ENCODE measurements around the gene SLC3A2.

SLC3A2 gene

DNA sequence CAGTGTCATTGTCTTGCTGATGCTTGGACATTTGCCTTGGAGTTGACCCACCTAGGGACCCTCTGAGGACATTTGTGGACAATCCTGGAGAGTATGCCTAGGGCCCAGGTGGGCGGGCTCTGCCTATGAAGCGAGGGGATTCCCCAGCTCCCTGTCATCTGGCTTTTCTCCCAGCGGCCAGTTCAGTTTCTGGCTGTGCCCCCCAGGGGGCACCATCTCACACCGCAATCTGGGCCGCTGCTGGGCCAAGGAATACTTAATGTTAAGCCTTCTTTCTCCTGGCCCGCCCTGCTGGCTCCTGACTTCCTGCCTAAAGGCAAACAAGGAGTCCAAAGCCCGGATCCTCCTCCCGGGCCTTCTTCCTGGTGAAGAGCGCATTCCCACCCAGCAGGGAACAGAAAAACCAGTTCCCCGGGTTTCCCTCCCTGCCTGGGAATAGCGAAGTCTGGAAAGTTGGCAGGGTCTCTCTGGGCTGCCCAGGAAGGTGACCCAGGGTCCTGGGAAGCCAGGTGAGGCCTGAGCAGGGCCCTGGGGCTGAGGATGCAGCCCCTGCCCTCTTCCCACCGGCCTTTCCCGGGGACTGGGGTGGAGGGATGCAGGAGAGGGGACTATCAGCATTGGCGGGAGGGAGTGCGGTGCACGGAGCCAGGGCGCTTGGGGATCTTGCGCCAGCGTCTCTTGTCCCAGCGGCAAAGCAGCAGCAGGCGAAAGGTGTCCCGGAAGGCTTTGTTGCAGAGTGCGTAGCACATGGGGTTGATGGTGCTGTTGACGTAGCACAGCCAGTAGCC lies 28.6 kb downstream of the SLC3A2 start:
- DNase-seq (ENCODE audit: low read depth in 3 of 3, low spot score in 1 of 3), result no peak

DNA sequence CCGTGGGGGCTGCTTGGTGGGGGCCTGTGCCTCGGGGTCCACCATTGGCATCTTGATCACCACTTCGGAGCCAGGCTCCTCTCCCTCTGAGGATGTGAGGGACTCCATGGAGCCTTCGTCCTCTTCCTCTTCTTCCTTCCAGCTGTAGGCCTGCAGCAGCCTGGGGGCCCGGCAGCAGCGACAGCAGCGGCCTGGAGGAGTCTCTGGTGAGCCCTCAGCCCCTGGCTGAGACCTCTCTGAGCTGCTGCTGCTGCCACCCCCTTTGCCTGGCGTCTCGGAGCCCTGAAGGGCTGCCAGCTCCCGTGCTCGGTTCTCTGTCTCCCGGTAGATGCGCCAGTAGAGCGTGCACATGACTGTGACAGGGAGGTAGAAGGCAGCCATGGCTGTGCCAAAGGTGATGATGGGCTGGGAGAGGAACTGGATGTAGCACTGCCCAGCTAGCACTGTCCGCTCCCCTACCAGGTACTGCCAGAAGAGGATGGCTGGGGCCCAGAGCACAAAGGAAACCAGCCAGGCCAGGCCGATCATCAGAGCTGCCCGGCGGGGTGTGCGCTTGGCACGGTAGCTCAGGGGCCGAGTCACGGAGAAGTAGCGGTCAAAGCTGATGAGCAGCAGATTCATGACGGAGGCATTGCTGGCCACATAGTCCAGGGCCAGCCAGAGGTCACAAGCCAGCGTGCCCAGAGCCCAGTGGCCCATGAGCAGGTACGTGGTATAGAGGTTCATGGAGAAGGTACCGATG lies 29.6 kb downstream of the SLC3A2 start:
- DNase-seq (ENCODE audit: low read depth in 3 of 3, low spot score in 1 of 3), result no peak

DNA sequence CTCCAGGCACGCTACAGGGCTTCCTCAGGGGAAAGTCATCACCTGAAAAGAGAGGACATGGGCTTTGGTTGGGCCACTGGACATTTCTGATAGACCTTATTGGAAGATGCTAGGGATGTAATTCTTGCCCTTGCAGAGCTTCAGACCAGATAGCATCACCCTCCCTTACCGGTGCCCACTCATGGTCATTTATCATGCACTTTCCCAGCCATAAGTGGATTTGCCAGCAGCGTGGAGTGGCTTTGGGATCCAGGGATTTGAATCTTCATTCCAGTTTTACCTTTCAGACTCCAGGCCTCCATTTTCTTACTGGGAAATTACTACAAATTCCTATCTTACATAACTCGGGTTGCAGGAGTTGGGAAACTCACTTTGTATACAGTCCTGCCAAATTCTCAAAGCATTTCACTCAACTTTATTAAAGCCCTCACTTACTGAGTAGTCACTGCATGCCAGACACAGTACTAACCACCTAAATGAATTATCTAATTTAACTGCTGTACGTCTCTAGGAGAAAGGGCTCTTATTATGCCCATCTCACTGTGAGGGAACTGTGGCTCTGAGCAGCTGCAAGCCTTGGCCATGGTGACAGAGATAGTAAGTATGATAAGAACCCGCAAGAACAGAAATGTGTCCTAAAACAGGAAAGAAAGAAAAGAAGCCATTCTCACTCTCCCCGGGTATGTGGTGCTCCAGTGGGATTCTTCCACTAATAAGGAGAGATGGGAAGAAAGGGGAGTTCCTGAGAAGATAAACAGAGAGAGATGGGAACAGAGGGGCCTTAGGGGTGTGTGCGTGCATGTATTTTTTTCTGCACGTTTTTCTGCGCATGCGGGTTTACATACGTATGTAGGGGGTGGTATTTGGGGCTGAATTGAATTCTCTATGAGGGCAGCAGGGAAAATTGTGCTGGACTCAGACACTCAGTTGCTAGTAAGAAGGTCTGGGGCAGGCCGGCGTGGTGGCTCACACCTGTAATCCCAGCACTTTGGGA lies 30.7 kb downstream of the SLC3A2 start:
- DNase-seq (ENCODE audit: low read depth in 3 of 3, low spot score in 1 of 3), result no peak

DNA sequence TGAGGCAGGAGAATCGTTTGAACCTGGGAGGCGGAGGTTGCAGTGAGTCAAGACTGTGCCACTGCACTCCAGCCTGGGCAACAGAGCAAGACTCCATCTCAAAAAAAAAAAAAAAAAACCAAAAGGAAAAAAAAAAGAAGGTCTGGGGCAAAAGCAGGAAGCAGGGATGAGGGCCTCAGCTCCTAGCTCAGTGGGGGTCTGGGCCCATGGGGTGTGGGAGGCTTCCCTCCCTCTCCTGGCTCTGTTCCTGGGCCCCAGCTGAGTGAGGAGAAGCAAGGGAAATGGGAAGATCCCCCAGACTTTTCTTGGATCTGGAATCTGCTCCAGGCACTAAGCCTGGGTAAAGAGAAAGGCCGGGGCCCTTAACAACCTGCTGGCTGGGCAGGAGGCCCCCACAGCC lies 31.6 kb downstream of the SLC3A2 start:
- DNase-seq (ENCODE audit: low read depth in 3 of 3, low spot score in 1 of 3), result no peak

DNA sequence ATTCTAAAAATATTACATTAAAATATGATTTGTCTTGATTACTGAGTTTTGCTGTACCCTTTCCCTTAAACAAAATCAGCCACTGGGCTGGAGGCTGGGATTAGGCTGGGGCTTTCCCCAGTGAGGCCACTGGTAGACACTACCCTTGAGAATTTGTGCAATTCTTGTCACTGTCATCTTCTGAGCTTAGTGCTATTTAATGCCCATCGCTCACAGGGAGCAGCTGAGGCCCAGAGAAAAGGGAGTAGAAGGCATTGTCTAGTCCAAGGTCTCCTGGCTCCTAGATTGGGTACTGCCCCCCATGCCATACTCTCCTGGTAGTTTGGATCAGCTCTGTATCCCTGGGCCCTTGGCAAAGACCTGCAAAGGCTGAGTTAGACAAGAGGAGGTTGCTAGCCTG lies 33.7 kb downstream of the SLC3A2 start:
- no peak for DNase-seq (ENCODE audit: low read depth in 3 of 3, low spot score in 1 of 3)

DNA sequence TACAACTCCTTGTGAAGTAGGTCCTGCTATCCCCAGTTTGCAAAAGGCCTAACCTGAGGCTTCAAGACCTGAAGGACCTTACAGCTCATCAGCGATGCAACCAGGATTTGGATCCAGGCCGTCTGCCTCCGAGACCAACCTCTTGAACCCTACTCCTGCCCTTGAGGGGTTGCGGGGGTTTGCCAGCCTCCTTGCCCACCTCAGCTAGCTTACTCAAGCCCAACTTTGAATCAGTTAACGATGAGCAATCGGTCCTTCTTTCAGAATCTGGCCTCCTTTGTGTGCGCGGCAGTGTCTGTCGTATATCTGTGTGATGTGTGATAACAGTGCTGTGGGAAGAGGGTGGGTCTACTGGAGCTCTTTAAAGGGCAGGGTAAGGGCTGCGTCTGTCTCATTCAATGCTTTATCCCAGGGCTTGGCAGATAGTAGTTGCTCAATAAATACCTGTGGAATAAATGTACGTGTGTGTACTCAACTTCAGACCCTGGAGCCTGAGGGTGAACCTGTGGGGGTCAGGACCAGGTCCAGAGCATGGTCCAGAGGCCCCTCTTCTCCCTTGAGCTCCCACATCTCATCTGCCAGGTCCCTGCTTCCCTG lies 37.3 kb downstream of the SLC3A2 start:
- DNase-seq (ENCODE audit: low read depth in 3 of 3, low spot score in 1 of 3), result no peak

DNA sequence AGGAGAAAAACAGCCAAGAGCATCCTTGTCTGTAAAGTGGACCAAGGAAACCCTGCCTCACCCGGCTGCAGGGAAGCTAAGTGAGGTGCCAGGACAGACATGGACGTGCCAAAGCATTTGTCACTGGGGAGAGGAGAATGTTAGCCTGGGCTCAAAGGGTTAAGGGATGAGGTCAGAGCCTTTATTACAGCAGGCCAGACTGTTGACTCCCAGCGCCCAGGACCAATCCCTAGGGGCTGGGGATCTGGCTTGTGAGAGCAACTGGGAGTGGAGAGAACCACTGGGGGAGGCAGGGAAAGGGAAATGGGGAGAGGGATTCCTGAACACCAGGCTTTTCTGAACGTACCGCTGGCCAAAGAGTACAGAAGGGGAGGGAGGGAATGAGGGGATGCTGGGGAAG lies 37.8 kb downstream of the SLC3A2 start:
- no peak for DNase-seq (ENCODE audit: low read depth in 3 of 3, low spot score in 1 of 3)

DNA sequence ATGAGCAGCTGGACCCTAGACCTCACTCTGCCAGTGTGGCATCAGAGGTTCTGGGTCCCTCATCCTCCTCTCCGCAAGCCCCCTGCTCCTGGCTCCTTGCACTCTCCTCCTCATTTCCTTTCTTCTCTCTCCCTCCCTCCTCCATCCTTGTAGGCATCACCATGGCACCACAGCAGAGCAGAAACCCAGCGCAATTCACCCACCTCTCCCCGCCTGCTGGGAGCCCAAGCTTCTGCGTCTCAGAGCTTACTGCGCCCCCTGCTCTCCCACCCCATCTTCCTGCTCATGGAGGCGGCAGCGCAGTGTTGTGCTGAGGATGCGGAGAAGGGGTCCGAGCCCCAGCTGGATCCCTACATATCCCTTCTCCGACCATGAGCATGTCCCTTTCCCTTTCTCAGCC lies 38.8 kb downstream of the SLC3A2 start:
- no peak for DNase-seq (ENCODE audit: low read depth in 3 of 3, low spot score in 1 of 3)

DNA sequence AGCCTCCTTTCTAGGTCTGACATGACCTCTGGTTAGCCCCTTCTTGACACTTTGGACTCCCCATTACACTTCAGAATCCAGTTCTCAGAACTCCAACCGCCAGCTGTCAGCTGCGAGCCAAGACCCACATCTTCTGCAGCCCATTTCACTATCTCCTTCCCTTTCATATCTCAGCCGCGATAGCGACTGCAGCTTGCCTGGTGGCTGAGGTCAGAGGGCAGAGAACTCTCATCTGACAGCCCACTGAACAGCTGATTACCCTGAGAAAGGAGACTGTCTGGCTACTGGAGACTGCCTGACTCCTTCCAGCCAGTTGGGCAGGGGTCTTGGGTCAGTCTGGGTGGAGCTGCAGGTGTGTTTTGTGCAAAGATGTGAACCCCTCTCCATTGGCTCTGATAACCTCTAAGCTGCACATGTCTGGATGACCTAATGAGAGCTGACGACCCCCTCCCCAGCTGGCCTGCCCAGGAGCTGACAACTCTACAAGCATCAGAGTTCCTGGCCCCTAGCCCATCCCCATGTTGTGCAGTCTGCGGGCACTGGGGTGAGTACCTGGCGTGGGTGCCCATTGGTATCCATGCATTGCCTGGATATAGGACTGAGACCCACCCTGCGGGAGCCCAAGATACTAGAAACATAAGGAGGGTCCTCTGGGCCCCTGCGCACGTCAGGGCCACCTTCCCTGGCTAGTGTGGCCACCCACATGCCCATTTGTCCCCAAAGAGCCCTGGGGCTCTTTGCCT lies 39.4 kb downstream of the SLC3A2 start:
- no peak for DNase-seq (ENCODE audit: low read depth in 3 of 3, low spot score in 1 of 3)

DNA sequence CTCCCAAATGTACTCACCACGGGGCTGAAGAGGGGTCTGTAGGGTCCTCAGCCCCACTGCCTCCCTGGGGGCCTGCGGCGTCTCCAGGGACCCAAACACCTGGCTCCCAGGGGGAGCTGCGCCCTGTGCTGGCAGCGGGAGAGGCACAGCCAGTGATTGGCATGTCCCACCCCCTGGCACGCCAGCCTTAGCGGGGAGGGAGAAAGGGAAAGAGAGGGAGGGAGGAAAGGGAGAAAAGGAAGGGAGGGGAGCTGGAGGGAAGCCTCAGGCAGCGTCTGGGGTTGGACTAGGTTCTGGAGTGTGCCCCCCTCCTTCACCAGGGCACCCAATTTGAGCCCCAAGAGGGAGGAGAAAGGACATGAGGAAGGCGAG lies 40.5 kb downstream of the SLC3A2 start, which contains the start of gene CHRM1:
Gene CHRM1 (minus strand): TSS at position 163 of the 372 bp plus-strand sequence. CDS start 10,263 bp downstream, outside the sequence.
- DNase-seq (ENCODE audit: low read depth in 3 of 3, low spot score in 1 of 3), result no peak

DNA sequence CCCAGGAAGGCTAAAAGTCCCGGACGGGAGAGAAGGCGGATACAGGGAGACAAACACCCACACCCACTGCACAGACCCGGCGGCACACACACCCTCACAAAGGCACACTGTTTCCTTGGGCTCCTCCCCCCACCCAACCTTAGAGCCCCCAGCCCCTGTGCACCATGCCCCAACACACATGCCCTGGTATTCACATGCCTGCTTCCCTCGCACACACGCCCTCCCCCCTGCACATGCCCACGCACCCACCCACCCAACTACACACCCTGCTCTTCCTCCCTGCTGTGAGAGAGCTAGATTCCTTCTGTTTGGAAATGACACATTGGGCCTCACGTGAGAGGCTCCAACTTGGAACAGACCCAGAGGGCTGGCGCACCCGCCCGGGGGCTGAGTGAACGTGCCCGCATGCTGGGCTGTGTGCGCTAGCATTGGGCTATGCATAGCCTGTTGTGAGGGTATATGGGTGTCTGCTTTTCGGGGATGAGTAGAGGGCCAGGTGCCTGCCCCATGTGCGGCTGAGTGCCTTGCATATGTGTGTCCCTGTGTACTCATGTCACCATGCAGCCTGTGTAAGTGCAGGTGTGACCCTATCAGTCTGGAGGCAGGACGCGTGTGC lies 41.0 kb downstream of the SLC3A2 start:
- no peak for DNase-seq (ENCODE audit: low read depth in 3 of 3, low spot score in 1 of 3)

DNA sequence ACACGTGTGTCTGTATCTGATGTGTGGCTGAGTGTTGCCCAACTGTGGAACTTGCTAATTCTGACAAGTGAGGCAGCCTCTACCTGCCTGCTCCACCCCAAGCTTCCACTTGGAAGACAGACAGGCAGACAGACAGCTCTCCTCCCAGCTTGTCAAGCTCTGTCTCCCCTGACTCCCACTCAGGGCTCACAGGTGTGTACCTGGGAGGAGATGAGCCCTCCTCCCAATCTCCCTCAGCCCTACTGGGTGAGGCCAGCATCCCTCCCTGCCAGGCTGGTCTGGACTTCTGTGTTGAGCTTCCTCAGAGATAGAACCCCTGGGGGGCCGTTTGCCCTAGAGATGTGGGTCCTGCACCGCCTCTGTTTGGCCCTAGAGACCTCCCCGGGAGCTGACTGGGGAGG lies 41.5 kb downstream of the SLC3A2 start:
- DNase-seq (ENCODE audit: low read depth in 3 of 3, low spot score in 1 of 3), result no peak

DNA sequence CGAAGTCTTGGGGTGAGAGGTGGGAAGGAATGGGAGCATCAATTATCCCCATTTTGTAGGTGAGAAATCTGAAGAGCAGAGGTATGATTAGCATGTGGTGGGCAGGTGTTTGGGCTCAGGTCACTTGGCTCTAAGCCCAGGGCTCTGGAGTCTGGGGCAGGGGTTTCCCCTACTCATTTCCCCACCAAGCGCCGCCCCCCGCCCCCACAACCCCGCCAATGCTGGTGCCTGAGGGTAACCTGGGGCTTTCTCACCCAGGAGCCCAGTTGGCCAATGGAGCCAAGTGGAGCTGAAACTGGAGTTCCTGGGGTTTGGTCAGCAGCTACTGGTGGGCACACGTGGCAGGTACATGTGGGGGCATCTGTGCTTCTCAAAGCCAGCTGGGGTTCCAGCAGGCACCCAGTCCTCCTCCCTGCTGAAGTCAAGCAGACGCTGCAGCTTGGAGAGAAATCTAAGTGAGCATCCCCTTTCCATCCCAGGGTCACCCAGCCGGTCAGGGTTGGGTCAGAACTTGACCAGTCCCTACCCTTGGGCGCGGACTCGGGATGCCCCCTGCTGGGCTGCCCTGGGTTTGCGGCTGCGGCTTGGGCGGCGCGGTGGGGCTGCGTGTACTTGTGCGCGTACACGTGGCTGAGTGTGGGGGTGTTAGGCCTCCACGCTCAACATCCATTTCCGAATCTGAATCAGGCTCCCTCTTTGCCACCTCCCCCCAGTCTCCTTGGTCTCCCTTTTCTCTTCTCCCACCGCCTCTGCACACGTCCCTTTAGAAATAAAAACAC lies 42.1 kb downstream of the SLC3A2 start:
- DNase-seq (ENCODE audit: low read depth in 3 of 3, low spot score in 1 of 3), result no peak

DNA sequence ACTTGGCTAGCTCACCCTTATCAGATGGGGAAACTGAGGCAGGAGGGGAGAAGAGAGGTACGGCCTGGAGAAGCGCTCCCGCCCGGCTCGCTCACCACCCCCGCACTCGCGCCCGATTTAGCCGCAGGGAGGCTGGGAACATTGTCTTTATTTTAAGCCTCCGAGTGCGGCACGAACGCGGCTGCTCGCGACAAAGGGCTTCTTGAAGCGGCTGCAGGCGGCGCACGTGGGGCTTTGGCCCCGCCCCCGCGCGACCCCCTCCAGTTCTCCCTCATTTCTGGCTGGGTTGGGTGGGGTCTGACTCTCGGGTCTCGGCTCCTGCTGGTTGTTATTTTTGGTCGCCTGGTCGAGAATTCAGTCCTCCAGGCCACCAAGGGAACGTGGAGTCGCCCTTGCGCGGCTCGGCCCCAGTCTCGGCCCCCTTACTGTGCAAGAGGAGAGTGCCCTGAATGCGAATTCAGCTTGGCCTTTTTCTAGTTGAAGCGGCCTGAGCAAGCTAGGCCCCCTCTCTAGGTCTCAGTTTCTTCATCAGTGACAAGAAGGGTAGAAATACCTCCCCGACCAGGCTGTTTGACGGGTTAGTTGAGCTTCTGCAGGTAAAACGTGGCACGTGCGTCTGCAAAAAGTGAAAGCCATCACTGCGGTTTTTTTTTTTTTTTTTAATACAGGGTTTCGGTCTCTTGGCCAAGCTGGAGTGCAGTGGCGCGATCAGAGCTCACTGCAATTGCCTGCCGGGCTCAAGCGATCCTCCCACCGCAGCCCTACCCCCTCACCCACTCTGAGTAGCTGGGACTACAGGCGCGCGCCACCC lies 43.1 kb downstream of the SLC3A2 start:
- DNase-seq (ENCODE audit: low read depth in 3 of 3, low spot score in 1 of 3), result no peak

DNA sequence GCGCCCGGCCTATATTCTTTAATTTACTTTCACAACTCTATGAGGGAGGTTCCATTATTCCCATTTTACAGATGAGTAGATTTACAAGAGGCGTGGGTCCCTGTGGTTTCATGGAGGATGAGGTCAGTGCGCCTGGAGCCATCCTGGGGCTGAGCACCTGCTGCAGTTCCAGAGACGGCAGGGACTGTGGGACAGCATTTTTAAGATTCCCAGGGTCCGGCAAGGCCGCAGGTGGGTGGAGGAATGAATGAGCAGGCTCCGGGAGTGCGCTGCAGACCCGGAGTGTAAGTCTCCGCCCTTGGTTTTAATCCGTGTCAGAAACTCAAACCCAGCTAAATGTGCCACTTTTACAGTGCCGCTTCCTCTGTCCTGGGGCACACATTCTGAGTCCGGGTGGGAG lies 44.6 kb downstream of the SLC3A2 start:
- no peak for DNase-seq (ENCODE audit: low read depth in 3 of 3, low spot score in 1 of 3)

DNA sequence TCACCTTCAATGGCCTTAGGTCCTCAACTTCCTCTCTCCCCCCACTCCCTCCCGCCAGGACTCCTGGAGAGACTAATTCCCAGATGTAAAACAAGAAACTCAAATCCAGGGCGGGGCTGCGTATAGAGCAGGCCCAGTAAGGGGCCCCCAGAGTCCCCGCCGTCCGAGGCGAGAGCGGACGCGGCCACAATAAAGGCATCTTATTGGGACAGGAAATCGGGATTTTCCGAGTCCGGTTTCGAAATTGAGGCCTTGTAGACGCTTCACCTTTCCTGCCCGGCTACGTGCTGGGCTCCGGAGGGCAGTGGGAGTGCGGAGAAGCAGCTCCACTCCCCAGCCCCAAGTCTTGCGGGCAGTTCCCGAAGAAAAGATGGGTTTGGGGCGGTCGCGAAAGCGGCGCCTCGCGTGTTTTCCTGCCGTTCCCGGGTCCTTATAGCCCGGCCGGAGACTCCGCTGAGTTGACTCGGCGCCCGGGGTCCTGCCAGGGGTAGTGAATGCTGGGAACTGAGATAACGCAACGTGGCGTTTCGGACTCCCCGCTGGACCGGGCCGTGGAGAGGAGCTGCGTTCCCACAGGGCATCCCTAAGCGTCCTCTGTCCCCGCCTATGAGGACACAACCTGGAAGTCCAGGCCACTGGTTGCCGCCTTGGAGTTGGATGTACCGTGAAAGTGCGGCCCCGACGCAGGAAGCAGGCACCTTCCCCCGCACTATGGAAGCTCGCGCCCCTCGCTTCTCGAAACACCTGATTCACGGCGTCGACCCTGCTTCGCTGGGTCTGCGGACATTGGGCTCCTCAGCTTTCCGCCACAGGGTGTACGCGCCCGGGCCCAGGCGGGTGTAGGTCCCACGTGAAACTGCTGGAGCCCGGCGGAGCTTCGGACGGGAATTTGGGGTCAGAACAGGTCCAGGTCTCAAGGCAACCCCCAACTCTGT lies 45.3 kb downstream of the SLC3A2 start:
- DNase-seq (ENCODE audit: low read depth in 3 of 3, low spot score in 1 of 3), result no peak
